Fibroblast of lung (primary cell): ENCODE measurements around the gene ZNF598.

Source experiments
- CTCF ChIP-seq, 2 donors: IDR thresholded peaks in 1 of 2; conservative IDR thresholded peaks in 1 of 2; 1 replicate in 1 of 2; 2 replicates in 1 of 2; pipeline ENCODE4 v1.5.1; 2011 to 2012; ENCODE audit warnings: low read length in 2 of 2, control low read depth in 1 of 2, inconsistent platforms in 1 of 2, low read depth in 1 of 2, mild to moderate bottlenecking in 1 of 2
- EZH2 ChIP-seq: IDR thresholded peaks from 2 replicates; pipeline ENCODE4 v1.5.1; 2012; ENCODE audit warnings: low read length, control low read depth, mild to moderate bottlenecking; ENCODE audit errors: missing control alignments

GRCh38 chr16:1982991-1983543, 26.6 kb downstream of the ZNF598 start:
- TF ChIP-seq CTCF (conservative IDR thresholded peaks at IDR 0.05 in 1 of 2, IDR thresholded peaks at IDR 0.05 in 1 of 2; ENCODE audit: low read depth in 1 of 2, low read length in 2 of 2) (peak; percentile 21 to 32), EZH2 (no peak)
